ENCODE data around the gene ZNF407. TPM values are rescaled to one million over a fixed set of nuclear protein-coding genes. Genes with fewer than 3 reads are reported as not detected.

ZNF407 gene
- total RNA-seq, 1 donor from 2014 or later = 13.2 TPM

- TF ChIP-seq CTCF (conservative IDR thresholded peaks at IDR 0.05) = no peak
- Mint-ChIP-seq H3K27me3 (ENCODE audit: low read depth) (no peaks in the 10 kb centered on the region), H3K9me3 (no peaks in the 10 kb centered on the region), H3K4me1 (peaks cover 7% of the 10 kb centered on the region), H3K36me3 (ENCODE audit: low read depth) (no peaks in the 10 kb centered on the region), H3K27ac (ENCODE audit: unreplicated experiment) (no peak overlapping the region), H3K4me3 (no peak overlapping the region)
- DNase-seq (ENCODE audit: low read depth, low spot score) = no peak
Observed at GRCh38 chr18:74869904-74870863, 272.5 kb downstream of the ZNF407 start.

- H3K27ac Mint-ChIP-seq (ENCODE audit: unreplicated experiment) = no peak overlapping the region
- DNase-seq (ENCODE audit: low read depth, low spot score) = no peak
- no peak for TF ChIP-seq CTCF (conservative IDR thresholded peaks at IDR 0.05)
- H3K36me3 Mint-ChIP-seq (ENCODE audit: low read depth) = no peaks in the 10 kb centered on the region
- peaks cover 7% of the 10 kb centered on the region for H3K4me1 Mint-ChIP-seq
- no peaks in the 10 kb centered on the region for H3K9me3 Mint-ChIP-seq
- H3K27me3 Mint-ChIP-seq (ENCODE audit: low read depth) = no peaks in the 10 kb centered on the region
- H3K4me3 Mint-ChIP-seq = no peak overlapping the region
Observed at GRCh38 chr18:74870950-74871349, 273.3 kb downstream of the ZNF407 start.

GRCh38 chr18:74873629-74874028 is 276.0 kb downstream of the ZNF407 start:
- H3K4me3 Mint-ChIP-seq = no peak overlapping the region
- no peaks in the 10 kb centered on the region for H3K27me3 Mint-ChIP-seq (ENCODE audit: low read depth)
- DNase-seq (ENCODE audit: low read depth, low spot score) = no peak
- no peak for TF ChIP-seq CTCF (conservative IDR thresholded peaks at IDR 0.05)
- no peaks in the 10 kb centered on the region for H3K9me3 Mint-ChIP-seq
- H3K27ac Mint-ChIP-seq (ENCODE audit: unreplicated experiment) = no peak overlapping the region
- peaks cover 7% of the 10 kb centered on the region for H3K4me1 Mint-ChIP-seq
- H3K36me3 Mint-ChIP-seq (ENCODE audit: low read depth) = no peaks in the 10 kb centered on the region

GRCh38 chr18:74874351-74874750 is 276.7 kb downstream of the ZNF407 start:
- Mint-ChIP-seq H3K9me3 (no peaks in the 10 kb centered on the region), H3K36me3 (ENCODE audit: low read depth) (no peaks in the 10 kb centered on the region), H3K27ac (ENCODE audit: unreplicated experiment) (no peak overlapping the region), H3K27me3 (ENCODE audit: low read depth) (no peaks in the 10 kb centered on the region), H3K4me3 (no peak overlapping the region), H3K4me1 (peaks cover 7% of the 10 kb centered on the region)
- DNase-seq (ENCODE audit: low read depth, low spot score) = no peak
- TF ChIP-seq CTCF (conservative IDR thresholded peaks at IDR 0.05) = no peak

GRCh38 chr18:74876630-74877243 is 279.1 kb downstream of the ZNF407 start:
- H3K4me3 Mint-ChIP-seq = no peak overlapping the region
- no peak for DNase-seq (ENCODE audit: low read depth, low spot score)
- H3K4me1 Mint-ChIP-seq = no peaks in the 10 kb centered on the region
- H3K9me3 Mint-ChIP-seq = peaks cover 2% of the 10 kb centered on the region
- no peak for TF ChIP-seq CTCF (conservative IDR thresholded peaks at IDR 0.05)
- no peak overlapping the region for H3K27ac Mint-ChIP-seq (ENCODE audit: unreplicated experiment)
- H3K27me3 Mint-ChIP-seq (ENCODE audit: low read depth) = no peaks in the 10 kb centered on the region
- H3K36me3 Mint-ChIP-seq (ENCODE audit: low read depth) = peaks cover 5% of the 10 kb centered on the region

All from neural crest cell (in vitro differentiated cells).